ENCODE measurements around the gene ENOX1.

ENOX1 gene

GRCh38 chr13:43229506-43229905 lies 557.3 kb downstream of the ENOX1 start:
- DNase-seq = no peak

- no peak for DNase-seq
Measured at GRCh38 chr13:43227721-43228120, 559.1 kb downstream of the ENOX1 start.

- no peak for DNase-seq
Measured at GRCh38 chr13:43223216-43223615, 563.6 kb downstream of the ENOX1 start.

GRCh38 chr13:43222086-43222485 lies 564.7 kb downstream of the ENOX1 start:
- DNase-seq = no peak

GRCh38 chr13:43221611-43222010 lies 565.2 kb downstream of the ENOX1 start:
- DNase-seq = no peak

- DNase-seq = no peak
Measured at GRCh38 chr13:43220873-43221595, 565.7 kb downstream of the ENOX1 start.

- DNase-seq = no peak
Measured at GRCh38 chr13:43214124-43214523, 572.6 kb downstream of the ENOX1 start.

- no peak for DNase-seq
Measured at GRCh38 chr13:43206838-43207237, 579.9 kb downstream of the ENOX1 start.

- DNase-seq = no peak
Measured at GRCh38 chr13:43205416-43205815, 581.4 kb downstream of the ENOX1 start.

GRCh38 chr13:43204591-43204990 lies 582.2 kb downstream of the ENOX1 start:
- no peak for DNase-seq

- DNase-seq = no peak
Measured at GRCh38 chr13:43203781-43204180, 583.0 kb downstream of the ENOX1 start.

- DNase-seq = no peak
Measured at GRCh38 chr13:43200736-43201135, 586.0 kb downstream of the ENOX1 start.

- DNase-seq = no peak
Measured at GRCh38 chr13:43200307-43200706, 586.5 kb downstream of the ENOX1 start.

GRCh38 chr13:43196750-43197370 lies 589.9 kb downstream of the ENOX1 start:
- DNase-seq = no peak

- DNase-seq = no peak
Measured at GRCh38 chr13:43196086-43196621, 590.6 kb downstream of the ENOX1 start.

- no peak for DNase-seq
Measured at GRCh38 chr13:43195551-43195950, 591.2 kb downstream of the ENOX1 start.

- DNase-seq = no peak
Measured at GRCh38 chr13:43195112-43195511, 591.7 kb downstream of the ENOX1 start.

GRCh38 chr13:43193789-43194420 lies 592.9 kb downstream of the ENOX1 start:
- no peak for DNase-seq

- DNase-seq = no peak
Measured at GRCh38 chr13:43191546-43191945, 595.2 kb downstream of the ENOX1 start.

- DNase-seq = no peak
Measured at GRCh38 chr13:43185226-43185625, 601.5 kb downstream of the ENOX1 start.

- no peak for DNase-seq
Measured at GRCh38 chr13:43180837-43181236, 605.9 kb downstream of the ENOX1 start.

- no peak for DNase-seq
Measured at GRCh38 chr13:43180036-43180660, 606.6 kb downstream of the ENOX1 start.

GRCh38 chr13:43171489-43171888 lies 615.3 kb downstream of the ENOX1 start:
- no peak for DNase-seq

- DNase-seq = no peak
Measured at GRCh38 chr13:43170506-43170905, 616.3 kb downstream of the ENOX1 start.
